Motor neuron (in vitro differentiated cells): ENCODE data around the gene SRRT. TPM values are rescaled to one million over a fixed set of nuclear protein-coding genes. Genes with fewer than 3 reads are reported as not detected.
A peak's percentile ranks its signal among the peaks of the same experiment; 100 is the strongest.

ENCODE experiments used
- ATAC-seq, 8 experiments: fragments of 200-7000 bp; cut with Tn5 transposase; replicated peaks in 6 of 8; 2 replicates each; pipeline ENCODE4 v1.8.0; 2021; ENCODE audit warnings: mild to moderate bottlenecking in 8 of 8, moderate library complexity in 8 of 8
- H3K27ac ChIP-seq, 2 donors: fragments of 250-450 bp; sonication (Bioruptor Pico); 2 replicates each; pipeline ENCODE4 v1.9.0; 2021; ENCODE audit warnings: antibody characterized with exemption in 2 of 2, mild to moderate bottlenecking in 2 of 2, moderate library complexity in 1 of 2
- H3K4me1 ChIP-seq, 2 donors: fragments of 250-450 bp; sonication (Bioruptor Pico); replicated peaks in 1 of 2; 2 replicates each; pipeline ENCODE4 v1.6.1; 2021; ENCODE audit warnings: antibody characterized with exemption in 2 of 2, mild to moderate bottlenecking in 2 of 2, moderate library complexity in 1 of 2
- H3K4me3 ChIP-seq, 5 donors: fragments of 250-450 bp; sonication (Bioruptor Pico); 2 replicates each; pipeline ENCODE4 v1.9.0; 2021; ENCODE audit warnings: antibody characterized with exemption in 5 of 5, mild to moderate bottlenecking in 5 of 5, moderate library complexity in 4 of 5
- WGBS, 10 experiments: fragments of 450-650 bp; shearing (Covaris generic); methylation state at CpG; one replicate each; pipeline ENCODE4 v1.0.0; 2022; 5-methylcytosine and 5-hydroxymethylcytosine counted together
- in situ Hi-C, 9 experiments: fragments of 400-800 bp; cut with MboI; loops; one replicate each; pipeline ENCODE4 v1.15.0; 2021; ENCODE audit warnings: low sequenced_read_pairs in 9 of 9, low pct_unique_long_range_greater_than_20kb in 2 of 9; ENCODE audit not compliant: unreplicated experiment in 9 of 9
- total RNA-seq, 8 experiments: library from RNA; unstranded; fragments of 300-600 nt; gene quantifications; 2 replicates each; pipeline versions ENCODE4 v1.2.3 to v1.2.4, GENCODE V29; 2022

SRRT gene
- total RNA-seq, 8 experiments from 2014 or later, result 28.4 to 149 (median 57.0) TPM

GRCh38 chr7:100856871-100857282, 18.0 kb upstream of the SRRT start:
- H3K4me1 ChIP-seq, result peaks cover 4 to 6% of the 10 kb centered on the region in 2 donors
- in situ Hi-C loops, result loop anchor here in 8 of 9 experiments (10.0 to 25.0 kb wide), 4 partner anchors 62 to 395 kb away; partner anchors contain the start of genes POP7 (in 6 of the 8), SPACDR (in 5 of the 8) and EPO (in 4 of the 8)
- WGBS, 10 experiments, result 80 to 100% (median 88%) methylated on average over 2 to 6 of the region's 16 CpGs; no CpG with 5 or more reads in 6 of the 10 experiments
- H3K27ac ChIP-seq, result no peak overlapping the region
- ATAC-seq, result no peak
- no peak overlapping the region for H3K4me3 ChIP-seq

DNA sequence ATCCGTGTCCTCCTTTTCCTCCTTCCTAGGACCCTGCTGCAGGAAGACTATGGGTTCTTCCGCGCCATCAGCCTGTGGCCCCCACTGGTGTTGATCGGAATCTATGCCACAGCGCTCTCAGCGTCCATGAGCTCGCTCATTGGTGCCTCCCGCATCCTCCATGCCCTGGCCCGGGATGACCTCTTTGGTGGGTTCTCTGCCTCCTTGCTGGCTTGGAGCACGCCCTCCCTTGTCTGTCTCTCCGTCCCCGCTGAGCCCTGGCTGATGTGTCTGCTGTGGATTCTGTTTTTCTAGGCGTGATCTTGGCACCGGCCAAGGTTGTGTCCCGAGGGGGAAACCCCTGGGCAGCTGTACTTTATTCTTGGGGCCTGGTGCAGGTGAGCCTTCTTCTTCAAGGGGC, 15.0 kb upstream of the SRRT start:
- Histone ChIP-seq H3K4me1 (no peaks in the 10 kb centered on the region), H3K27ac (no peak overlapping the region), H3K4me3 (no peak overlapping the region)
- WGBS, 10 experiments, result 50 to 94% (median 88%) methylated on average over 4 to 13 of the region's 15 CpGs; no CpG with 5 or more reads in 2 of the 10 experiments
- in situ Hi-C loops, result loop anchor here in 8 of 9 experiments (10.0 to 25.0 kb wide), 4 partner anchors 65 to 398 kb away; partner anchors contain the start of genes POP7 (in 6 of the 8), SPACDR (in 5 of the 8) and EPO (in 4 of the 8)
- ATAC-seq, result no peak

GRCh38 chr7:100860702-100861615, 13.9 kb upstream of the SRRT start:
- H3K4me3 ChIP-seq, result no peak overlapping the region
- WGBS, 10 experiments, result 83 to 100% (median 100%) methylated on average over 1 to 3 of the region's 18 CpGs; no CpG with 5 or more reads in 5 of the 10 experiments
- H3K4me1 ChIP-seq, result no peaks in the 10 kb centered on the region
- H3K27ac ChIP-seq, result no peak overlapping the region
- in situ Hi-C loops, result loop anchor here in 7 of 9 experiments (25.0 kb wide), 2 partner anchors 149 to 399 kb away; partner anchors contain the start of genes SPACDR (in 5 of the 7), EPO (in 4 of the 7) and POP7 (in 4 of the 7)
- no peak for ATAC-seq

GRCh38 chr7:100861616-100861985, 13.3 kb upstream of the SRRT start:
- Histone ChIP-seq H3K4me1 (peaks cover 2 to 4% of the 10 kb centered on the region in 2 donors), H3K4me3 (no peak overlapping the region), H3K27ac (no peak overlapping the region)
- in situ Hi-C loops, result loop anchor here in 7 of 9 experiments (25.0 kb wide), 2 partner anchors 149 to 399 kb away; partner anchors contain the start of genes SPACDR (in 5 of the 7), EPO (in 4 of the 7) and POP7 (in 4 of the 7)
- ATAC-seq, result no peak
- WGBS, 10 experiments, result 95% methylated on average over 4 of the region's 14 CpGs; no CpG with 5 or more reads in 9 of the 10 experiments

DNA sequence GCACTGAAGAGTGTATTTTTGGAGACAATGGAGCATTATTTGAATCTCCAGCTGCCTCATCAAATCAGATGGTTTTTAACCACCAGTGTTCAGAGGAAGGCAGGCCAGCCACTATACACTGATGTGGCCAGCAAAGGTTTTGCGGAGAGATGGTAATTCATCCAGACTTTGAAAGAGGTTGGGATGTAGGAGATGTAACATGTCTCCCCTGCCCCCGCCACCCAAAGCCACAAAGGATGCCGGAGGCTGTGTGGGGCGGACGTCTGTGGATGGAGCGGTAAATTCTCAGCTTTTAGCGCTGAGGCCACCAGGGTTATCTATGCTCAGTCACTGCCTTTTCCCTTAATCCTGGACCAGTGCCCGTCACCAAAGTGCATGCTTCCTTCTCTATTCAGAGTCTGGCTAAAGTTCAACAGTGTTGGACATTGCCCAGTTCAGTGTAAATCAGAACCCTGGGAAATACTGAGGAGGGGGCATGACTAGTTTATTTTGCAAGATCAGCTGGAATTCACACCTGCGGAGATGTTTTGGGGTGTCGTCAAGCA, 11.4 kb upstream of the SRRT start:
- in situ Hi-C loops, result loop anchor here in 7 of 9 experiments (25.0 kb wide), 2 partner anchors 151 to 401 kb away; partner anchors contain the start of genes SPACDR (in 5 of the 7), EPO (in 4 of the 7) and POP7 (in 4 of the 7)

GRCh38 chr7:100864263-100864845, 10.5 kb upstream of the SRRT start:
- peaks cover 12 to 21% of the 10 kb centered on the region in 2 donors for H3K4me1 ChIP-seq
- H3K27ac ChIP-seq, result no peak overlapping the region
- in situ Hi-C loops, result loop anchor here in 7 of 9 experiments (25.0 kb wide), 2 partner anchors 152 to 402 kb away; partner anchors contain the start of genes SPACDR (in 5 of the 7), EPO (in 4 of the 7) and POP7 (in 4 of the 7)
- no peak overlapping the region for H3K4me3 ChIP-seq
- no peak for ATAC-seq
- WGBS, 10 experiments, result 75 to 94% (median 83%) methylated on average over 1 to 11 of the region's 12 CpGs; no CpG with 5 or more reads in 2 of the 10 experiments

More for the DNA sequence above, 11.4 kb upstream of the SRRT start:
- peaks cover 12 to 20% of the 10 kb centered on the region in 2 donors for H3K4me1 ChIP-seq
- H3K4me3 ChIP-seq, result no peak overlapping the region
- H3K27ac ChIP-seq, result no peak overlapping the region
- WGBS, 10 experiments, result 88 to 100% (median 95%) methylated on average over 1 to 8 of the region's 10 CpGs; no CpG with 5 or more reads in 2 of the 10 experiments
- ATAC-seq, result no peak

DNA sequence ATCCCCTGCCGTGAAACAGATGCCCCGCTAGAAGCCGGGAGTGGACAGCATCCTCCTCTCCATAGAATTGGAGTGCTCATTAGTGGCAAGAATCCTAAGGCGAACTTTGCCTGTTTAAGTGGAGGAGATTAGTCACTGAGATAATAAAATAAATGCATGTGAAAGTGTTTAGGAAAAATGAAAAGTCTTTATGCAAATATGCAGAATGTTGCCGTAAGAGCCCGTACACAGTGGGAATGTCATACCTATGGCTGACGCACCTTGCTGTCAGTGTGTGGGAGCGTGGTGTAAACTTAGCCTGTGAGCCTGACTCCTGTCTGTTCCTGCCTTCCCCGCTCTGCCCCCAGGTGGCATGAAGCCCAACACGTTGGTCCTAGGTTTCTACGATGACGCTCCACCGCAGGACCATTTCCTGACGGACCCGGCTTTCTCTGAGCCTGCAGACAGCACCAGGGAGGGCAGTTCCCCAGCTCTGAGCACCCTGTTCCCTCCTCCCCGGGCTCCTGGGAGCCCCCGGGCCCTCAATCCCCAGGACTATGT, 9.5 kb upstream of the SRRT start:
- Histone ChIP-seq H3K27ac (no peak overlapping the region), H3K4me1 (peaks cover 12 to 21% of the 10 kb centered on the region in 2 donors), H3K4me3 (no peak overlapping the region)
- WGBS, 10 experiments, result 15 to 100% (median 85%) methylated on average over 1 to 8 of the region's 17 CpGs; no CpG with 5 or more reads in 4 of the 10 experiments
- peak in 1 of 8 experiments; percentile 46 for ATAC-seq
- in situ Hi-C loops, result loop anchor here in 7 of 9 experiments (25.0 kb wide), 2 partner anchors 153 to 403 kb away; partner anchors contain the start of genes SPACDR (in 5 of the 7), EPO (in 4 of the 7) and POP7 (in 4 of the 7)

DNA sequence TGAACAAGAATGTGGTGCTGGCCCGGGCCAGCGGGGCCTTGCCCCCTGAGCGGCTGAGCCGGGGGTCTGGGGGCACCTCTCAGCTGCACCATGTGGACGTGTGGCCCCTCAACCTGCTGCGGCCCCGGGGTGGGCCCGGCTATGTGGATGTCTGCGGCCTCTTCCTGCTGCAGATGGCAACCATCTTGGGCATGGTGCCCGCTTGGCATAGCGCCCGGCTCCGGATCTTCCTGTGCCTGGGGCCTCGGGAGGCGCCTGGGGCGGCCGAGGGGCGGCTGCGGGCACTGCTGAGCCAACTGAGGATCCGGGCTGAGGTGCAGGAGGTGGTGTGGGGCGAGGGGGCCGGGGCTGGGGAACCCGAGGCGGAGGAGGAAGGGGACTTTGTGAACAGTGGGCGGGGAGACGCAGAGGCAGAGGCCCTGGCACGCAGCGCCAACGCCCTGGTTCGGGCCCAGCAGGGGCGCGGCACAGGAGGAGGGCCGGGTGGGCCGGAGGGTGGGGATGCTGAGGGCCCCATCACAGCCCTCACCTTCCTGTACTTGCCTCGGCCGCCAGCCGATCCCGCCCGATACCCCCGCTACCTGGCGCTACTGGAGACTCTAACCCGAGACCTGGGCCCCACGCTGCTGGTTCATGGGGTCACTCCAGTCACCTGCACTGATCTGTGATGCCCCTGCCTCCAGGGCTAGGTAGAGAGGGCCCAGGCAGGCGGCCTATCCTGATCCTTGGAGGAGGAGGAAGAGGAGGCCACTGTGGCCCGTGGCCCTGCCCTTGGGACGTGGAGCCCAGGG, 8.8 kb upstream of the SRRT start:
- H3K4me3 ChIP-seq, result peak overlapping the region in 1 of 5 donors; percentile 36
- ATAC-seq, result peak in 3 of 8 experiments; percentile 0 to 61 (median 6)
- in situ Hi-C loops, result loop anchor here in 7 of 9 experiments (25.0 kb wide), 2 partner anchors 154 to 404 kb away; partner anchors contain the start of genes SPACDR (in 5 of the 7), EPO (in 4 of the 7) and POP7 (in 4 of the 7)
- peaks cover 12 to 21% of the 10 kb centered on the region in 2 donors for H3K4me1 ChIP-seq
- 80 to 100% methylated on average over 2 to 3 of the region's 46 CpGs; no CpG with 5 or more reads in 8 of the 10 experiments for WGBS, 10 experiments
- no peak overlapping the region for H3K27ac ChIP-seq

- in situ Hi-C loops, result loop anchor here in 7 of 9 experiments (25.0 kb wide), 2 partner anchors 154 to 404 kb away; partner anchors contain the start of genes SPACDR (in 5 of the 7), EPO (in 4 of the 7) and POP7 (in 4 of the 7)
Observed at GRCh38 chr7:100866729-100867039, 8.2 kb upstream of the SRRT start.

DNA sequence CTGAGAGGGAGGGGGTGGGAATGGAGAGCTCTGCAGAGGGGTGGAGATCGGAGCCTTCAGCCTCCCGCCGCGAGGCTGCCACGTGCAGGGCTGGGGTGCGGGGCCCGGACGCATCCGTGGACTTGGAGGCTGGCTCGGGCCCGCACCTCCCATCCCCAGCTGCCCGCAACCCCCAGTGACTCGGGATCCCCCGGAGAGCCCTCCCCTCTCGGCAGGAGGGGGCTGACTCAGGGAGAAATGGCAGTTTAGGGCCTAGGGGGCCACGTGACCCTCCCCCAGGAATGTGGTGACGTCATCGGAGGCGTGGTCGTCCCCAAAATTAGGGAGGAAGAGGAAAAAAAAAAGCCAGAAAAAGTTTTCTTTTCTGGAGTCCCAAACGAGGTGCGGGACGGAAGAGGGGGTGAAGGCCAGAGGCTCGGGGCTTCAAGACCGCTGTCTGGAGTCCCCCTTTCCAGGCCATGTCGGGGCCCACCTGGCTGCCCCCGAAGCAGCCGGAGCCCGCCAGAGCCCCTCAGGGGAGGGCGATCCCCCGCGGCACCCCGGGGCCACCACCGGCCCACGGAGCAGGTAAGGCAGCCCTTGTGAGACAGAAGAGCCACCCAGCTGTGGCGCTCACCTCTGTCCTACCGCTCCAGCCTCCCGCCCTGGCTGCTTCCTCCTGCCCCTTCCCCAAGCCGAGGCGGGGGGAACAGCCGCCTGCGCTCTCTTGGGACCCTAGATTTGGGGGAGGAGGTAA, 7.7 kb upstream of the SRRT start, which contains the start of gene TRIP6:
TSS of gene TRIP6 (plus strand) at position 348 of the 736 bp plus-strand sequence. CDS start at position 459, 111 bp downstream.
- Histone ChIP-seq H3K4me3 (peak within 1 kb of the TSS; percentile 5 to 36 (median 24)), H3K4me1 (peaks cover 12 to 21% of the 10 kb centered on the region in 2 donors), H3K27ac (no peak within 1 kb of the TSS)
- in situ Hi-C loops, result loop anchor here in 7 of 9 experiments (25.0 kb wide), 2 partner anchors 155 to 405 kb away; partner anchors contain the start of genes SPACDR (in 5 of the 7), EPO (in 4 of the 7) and POP7 (in 4 of the 7)
- WGBS, 10 experiments, result 0 to 12% (median 6%) methylated on average over 2 to 11 of the region's 42 CpGs; no CpG with 5 or more reads in 3 of the 10 experiments
- peak; percentile 62 to 91 (median 81) for ATAC-seq

More at GRCh38 chr7:100866729-100867039, 8.2 kb upstream of the SRRT start:
- peak overlapping the region in 3 of 5 donors; percentile 17 to 36 (median 24) for H3K4me3 ChIP-seq
- peak in 4 of 8 experiments; percentile 1 to 6 (median 2) for ATAC-seq
- 20% methylated on average over 1 of the region's 5 CpGs; no CpG with 5 or more reads in 9 of the 10 experiments for WGBS, 10 experiments
- no peak overlapping the region for H3K27ac ChIP-seq
- peaks cover 12 to 21% of the 10 kb centered on the region in 2 donors for H3K4me1 ChIP-seq
